Transverse colon (tissue), 4 donors: ENCODE data around the gene BRINP2. TPM values are rescaled to one million over a fixed set of nuclear protein-coding genes. Genes with fewer than 3 reads are reported as not detected.

Experiments
- DNase-seq: peaks from one replicate; pipeline ENCODE4 v3.0.0-alpha.2; 2019
- H3K27ac ChIP-seq, 4 donors: fragments of 200-600 bp; sonication (generic); 2 replicates each; pipeline ENCODE4 v1.5.1; 2016 to 2018; ENCODE audit warnings: inconsistent platforms in 4 of 4
- H3K27me3 ChIP-seq: fragments of 200-600 bp; sonication (generic); 2 replicates; pipeline ENCODE4 v1.5.1; 2017; ENCODE audit warnings: inconsistent platforms
- H3K36me3 ChIP-seq, 4 donors: fragments of 200-600 bp; sonication (generic); 2 replicates each; pipeline ENCODE4 v1.5.1; 2017 to 2019; ENCODE audit warnings: inconsistent platforms in 4 of 4
- H3K4me1 ChIP-seq, 4 donors: fragments of 200-600 bp; sonication (generic); 2 replicates each; pipeline ENCODE4 v1.5.1; 2017 to 2020; ENCODE audit warnings: inconsistent platforms in 4 of 4
- H3K4me3 ChIP-seq, 4 donors: fragments of 200-600 bp; sonication (generic); 1 replicate in 1 of 4; 2 replicates in 3 of 4; pipeline versions ENCODE4 v1.5.1 to v1.6.1; 2017 to 2019; ENCODE audit warnings: inconsistent platforms in 4 of 4
- H3K9me3 ChIP-seq, 2 donors: fragments of 200-600 bp; sonication (generic); 2 replicates each; pipeline ENCODE4 v1.5.1; 2017 to 2019; ENCODE audit warnings: inconsistent platforms in 2 of 2
- CTCF ChIP-seq, 5 experiments: fragments of 200-600 bp in 3 of 5; fragments of 450-650 bp in 2 of 5; sonication (generic) in 3 of 5; IDR thresholded peaks; 1 replicate in 2 of 5; 2 replicates in 3 of 5; pipeline ENCODE4 v1.5.1; 2016 to 2017; ENCODE audit warnings: antibody characterized with exemption in 5 of 5, inconsistent platforms in 3 of 5, mild to moderate bottlenecking in 2 of 5, moderate library complexity in 1 of 5
- EP300 ChIP-seq: sonication (generic); formaldehyde crosslinking; IDR thresholded peaks from one replicate; pipeline ENCODE4 v1.6.1; 2017; ENCODE audit warnings: antibody characterized with exemption, low read depth
- POLR2A ChIP-seq: fragments of 450-650 bp; IDR thresholded peaks from one replicate; pipeline ENCODE4 v1.6.1; 2016; ENCODE audit warnings: antibody characterized with exemption, mild to moderate bottlenecking, moderate library complexity
- POLR2AphosphoS5 ChIP-seq, 3 donors: sonication (generic); formaldehyde crosslinking; IDR thresholded peaks; one replicate each; pipeline ENCODE4 v1.6.1; 2016; ENCODE audit warnings: antibody characterized with exemption in 3 of 3
- WGBS, 2 donors: methylation state at CpG; one replicate each; pipeline ENCODE4 v1.1.5; 2018; ENCODE audit warnings: low coverage in 1 of 2; 5-methylcytosine and 5-hydroxymethylcytosine counted together
- in situ Hi-C, 4 donors: fragments of 200-750 bp; cut with MboI; loops; one replicate each; pipeline versions ENCODE4 v1.15.0 to v1.15.1; 2017; ENCODE audit warnings: low sequenced_read_pairs in 3 of 4, low pct_ligation_motif_present in 1 of 4, low pct_unique_long_range_greater_than_20kb in 1 of 4
- intact Hi-C: fragments of 100-400 bp; cut with DNase I; formaldehyde crosslinking; loops from one replicate; pipeline ENCODE4 v1.15.1; 2023; ENCODE audit warnings: low total_unique reads
- total RNA-seq, 4 donors: library from RNA; depleted of rRNA; stranded (reverse); fragments of >200 nt; gene quantifications; one replicate each; pipeline ENCODE4 v1.1.0, GENCODE V29; 2016

The BRINP2 gene
- total RNA-seq, 4 donors from 2014 or later: not detected

GRCh38 chr1:177142010-177142409, 28.7 kb upstream of the BRINP2 start:
- in situ Hi-C loops: no loop called here

GRCh38 chr1:177142791-177143271, 27.9 kb upstream of the BRINP2 start:
- in situ Hi-C loops (no loop called here), intact Hi-C loops (no loop called here)
- DNase-seq: no peak
- H3K4me1 ChIP-seq: no peaks in the 10 kb centered on the region
- no peaks in the 10 kb centered on the region for H3K36me3 ChIP-seq
- no peak overlapping the region for H3K4me3 ChIP-seq
- H3K9me3 ChIP-seq: no peaks in the 10 kb centered on the region
- WGBS, 2 donors: 48 to 65% methylated on average over 2 to 4 of the region's 4 CpGs
- TF ChIP-seq EP300 (no peak), POLR2AphosphoS5 (IDR thresholded peaks at IDR 0.05) (no peak)
- H3K27me3 ChIP-seq: no peaks in the 10 kb centered on the region
- H3K27ac ChIP-seq: no peak overlapping the region

More at GRCh38 chr1:177142010-177142409, 28.7 kb upstream of the BRINP2 start:
- Histone ChIP-seq H3K9me3 (no peaks in the 10 kb centered on the region), H3K4me3 (no peak overlapping the region), H3K27ac (no peak overlapping the region), H3K27me3 (no peaks in the 10 kb centered on the region), H3K4me1 (no peaks in the 10 kb centered on the region), H3K36me3 (no peaks in the 10 kb centered on the region)
- TF ChIP-seq EP300: no peak
- TF ChIP-seq POLR2A: no peak
- no peak for TF ChIP-seq CTCF (IDR thresholded peaks at IDR 0.05)
- no peak for TF ChIP-seq POLR2AphosphoS5 (IDR thresholded peaks at IDR 0.05)
- WGBS, 2 donors: 56 to 69% methylated on average over 1 of the region's 1 CpG
- intact Hi-C loops: no loop called here
- DNase-seq: no peak

DNA sequence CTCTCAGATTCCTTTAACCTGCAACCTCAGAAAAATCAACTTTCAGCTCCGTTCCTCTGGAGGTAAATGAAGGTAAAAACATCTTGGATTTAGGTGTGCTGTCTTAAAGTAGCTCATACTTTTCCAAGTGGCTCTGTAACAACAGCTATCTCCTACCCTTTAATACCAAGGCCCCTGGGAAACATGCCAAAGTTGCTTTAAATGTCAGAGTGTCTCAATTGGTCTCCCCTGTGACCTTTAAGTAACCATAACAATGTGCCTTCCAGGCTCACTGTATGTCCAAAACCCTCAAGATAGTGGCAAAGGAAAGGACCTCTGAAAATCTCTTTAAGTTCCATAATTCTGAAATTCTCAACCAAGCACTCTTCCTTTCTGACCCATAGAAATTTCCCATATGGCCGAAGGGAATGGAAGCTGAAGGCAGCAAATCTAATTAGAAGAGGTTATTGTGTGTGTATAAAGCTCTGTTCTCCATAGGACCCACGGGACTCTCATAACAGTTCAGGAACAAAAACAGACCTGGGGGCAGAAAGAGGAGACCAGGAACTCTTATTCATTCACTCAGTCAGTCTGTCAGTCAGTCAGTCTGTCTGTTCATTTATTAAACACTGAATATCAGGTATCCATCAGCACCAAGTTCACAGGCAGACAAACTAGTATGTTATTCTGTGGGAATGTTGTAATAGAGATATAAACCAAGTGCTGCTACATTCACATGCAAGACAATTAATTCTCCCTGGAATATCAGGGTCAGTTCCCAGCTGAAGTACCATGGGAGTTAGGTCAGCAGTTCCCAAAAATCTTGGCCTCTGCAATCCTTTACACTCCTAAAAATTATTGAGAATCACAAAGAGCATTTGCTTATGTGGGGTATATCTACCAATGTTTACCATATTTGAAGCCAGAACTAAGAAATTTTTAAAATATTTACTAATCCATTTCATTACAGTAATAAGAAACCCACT, 25.4 kb upstream of the BRINP2 start:
- in situ Hi-C loops: no loop called here
- H3K4me1 ChIP-seq: no peaks in the 10 kb centered on the region

GRCh38 chr1:177146499-177146898, 24.3 kb upstream of the BRINP2 start:
- H3K4me1 ChIP-seq: no peaks in the 10 kb centered on the region
- WGBS, 2 donors: 68 to 69% methylated on average over 2 of the region's 2 CpGs
- TF ChIP-seq POLR2AphosphoS5 (IDR thresholded peaks at IDR 0.05): no peak
- TF ChIP-seq POLR2A: no peak
- no peak for TF ChIP-seq EP300
- TF ChIP-seq CTCF (IDR thresholded peaks at IDR 0.05): no peak
- H3K9me3 ChIP-seq: no peaks in the 10 kb centered on the region
- no peak for DNase-seq
- intact Hi-C loops (no loop called here), in situ Hi-C loops (no loop called here)
- no peaks in the 10 kb centered on the region for H3K36me3 ChIP-seq
- no peaks in the 10 kb centered on the region for H3K27me3 ChIP-seq
- no peak overlapping the region for H3K4me3 ChIP-seq
- H3K27ac ChIP-seq: no peak overlapping the region

More for the DNA sequence above, 25.4 kb upstream of the BRINP2 start:
- no peak overlapping the region for H3K27ac ChIP-seq
- no peaks in the 10 kb centered on the region for H3K36me3 ChIP-seq
- no peaks in the 10 kb centered on the region for H3K27me3 ChIP-seq
- DNase-seq: no peak
- WGBS, 2 donors: 53 to 59% methylated on average over 3 of the region's 3 CpGs
- TF ChIP-seq POLR2A: no peak
- TF ChIP-seq EP300: no peak
- no peak for TF ChIP-seq POLR2AphosphoS5 (IDR thresholded peaks at IDR 0.05)
- TF ChIP-seq CTCF (IDR thresholded peaks at IDR 0.05): no peak
- H3K9me3 ChIP-seq: no peaks in the 10 kb centered on the region
- H3K4me3 ChIP-seq: no peak overlapping the region
- intact Hi-C loops: loop anchor here (1.0 kb wide), 1 partner anchor 42 kb away; no protein-coding TSS in a partner anchor
